WTC11 (cell line): Measurements from ENCODE around the gene FBXO3. TPM values are rescaled to one million over a fixed set of nuclear protein-coding genes. Genes with fewer than 3 reads are reported as not detected.

Experiments
- ATAC-seq: fragments of 200-7000 bp; cut with Tn5 transposase; 2 replicates; pipeline ENCODE4 v1.10.0; 2021; ENCODE audit warnings: mild to moderate bottlenecking, moderate library complexity
- CTCF ChIA-PET: fragments of 300-600 bp; sonication (Branson Sonifier 250); formaldehyde crosslinking; loops from one replicate; lab custom pipeline; 2021; ENCODE audit warnings: antibody characterized with exemption; lab: Charles Lee
- POLR2A ChIA-PET: fragments of 350-600 bp; sonication (Branson Sonifier 250); formaldehyde crosslinking; loops from one replicate; lab custom pipeline; 2021; ENCODE audit warnings: antibody characterized with exemption; lab: Charles Lee
- DNase-seq: peaks from one replicate; pipeline ENCODE4 v3.0.0; 2021; ENCODE audit warnings: low spot score
- H3K27ac Mint-ChIP-seq: 2 replicates; pipeline ENCODE4 v1.8.0; 2021; ENCODE audit warnings: mixed read lengths
- H3K27me3 Mint-ChIP-seq: 2 replicates; pipeline ENCODE4 v1.8.0; 2021; ENCODE audit warnings: low read depth, mild to moderate bottlenecking, moderate library complexity, mixed read lengths
- H3K36me3 Mint-ChIP-seq: 2 replicates; pipeline ENCODE4 v1.8.0; 2021; ENCODE audit warnings: mixed read lengths
- H3K4me1 Mint-ChIP-seq: 2 replicates; pipeline ENCODE4 v1.8.0; 2022; ENCODE audit warnings: mixed read lengths
- H3K4me3 Mint-ChIP-seq: 2 replicates; pipeline ENCODE4 v1.8.0; 2021; ENCODE audit warnings: mild to moderate bottlenecking, moderate library complexity, mixed read lengths
- H3K9me3 Mint-ChIP-seq: 2 replicates; pipeline ENCODE4 v1.8.0; 2021; ENCODE audit warnings: mixed read lengths
- ATF1 ChIP-seq: sonication (generic); formaldehyde crosslinking; IDR thresholded peaks from 2 replicates; pipeline ENCODE4 v1.8.1; 2023; ENCODE audit warnings: mild to moderate bottlenecking, moderate library complexity, missing genetic modification reagents
- ATF2 ChIP-seq: sonication (generic); formaldehyde crosslinking; IDR thresholded peaks from 2 replicates; pipeline ENCODE4 v1.8.1; 2022; ENCODE audit warnings: low read depth, missing genetic modification reagents, borderline replicate concordance
- FOXK1 ChIP-seq: sonication (generic); formaldehyde crosslinking; IDR thresholded peaks from 2 replicates; pipeline ENCODE4 v1.8.0; 2022; ENCODE audit warnings: mild to moderate bottlenecking, moderate library complexity, missing genetic modification reagents
- GRHL2 ChIP-seq: fragments of 250-450 bp; sonication (Bioruptor Pico); IDR thresholded peaks from 2 replicates; pipeline ENCODE4 v1.8.0; 2022; ENCODE audit warnings: mild to moderate bottlenecking, moderate library complexity; ENCODE audit not compliant: insufficient replicate concordance, severe bottlenecking
- MXD4 ChIP-seq: fragments of 250-450 bp; sonication (Bioruptor Pico); IDR thresholded peaks from 2 replicates; pipeline ENCODE4 v1.8.0; 2021; ENCODE audit warnings: mild to moderate bottlenecking, moderate library complexity, borderline replicate concordance
- NR3C1 ChIP-seq: sonication (generic); formaldehyde crosslinking; conservative IDR thresholded peaks from 2 replicates; pipeline ENCODE4 v1.8.1; 2023; ENCODE audit warnings: low read depth, mild to moderate bottlenecking, missing genetic modification reagents
- OVOL2 ChIP-seq: fragments of 250-450 bp; sonication (Bioruptor Pico); IDR thresholded peaks from 2 replicates; pipeline ENCODE4 v1.9.0; 2021; ENCODE audit warnings: mild to moderate bottlenecking, borderline replicate concordance
- SMAD3 ChIP-seq: sonication (generic); formaldehyde crosslinking; IDR thresholded peaks from 2 replicates; pipeline ENCODE4 v1.8.0; 2022; ENCODE audit warnings: missing genetic modification reagents, mild to moderate bottlenecking, borderline replicate concordance
- TCF7 ChIP-seq: sonication (generic); formaldehyde crosslinking; IDR thresholded peaks from 2 replicates; pipeline ENCODE4 v1.8.0; 2022; ENCODE audit warnings: mild to moderate bottlenecking, low read depth, missing genetic modification reagents, moderate library complexity
- total RNA-seq: library from RNA; stranded (reverse); gene quantifications from 3 replicates; pipeline ENCODE4 v1.2.3, GENCODE V29; 2021
- TF ChIP-seq, protein P1 (sequence below): sonication (generic); formaldehyde crosslinking; conservative IDR thresholded peaks from 2 replicates; pipeline ENCODE4 v1.8.1; 2023; ENCODE audit warnings: mild to moderate bottlenecking, low read depth, missing genetic modification reagents, moderate library complexity
- TF ChIP-seq, protein P2 (sequence below): sonication (generic); formaldehyde crosslinking; IDR thresholded peaks from 2 replicates; pipeline ENCODE4 v1.8.1; 2022; ENCODE audit warnings: mild to moderate bottlenecking, moderate library complexity, missing genetic modification reagents
- TF ChIP-seq, protein P3 (sequence below): fragments of 250-450 bp; sonication (Bioruptor Pico); conservative IDR thresholded peaks from 2 replicates; pipeline ENCODE4 v1.9.0; 2021; ENCODE audit warnings: mild to moderate bottlenecking
- TF ChIP-seq, protein P4 (sequence below): sonication (generic); formaldehyde crosslinking; IDR thresholded peaks from 2 replicates; pipeline ENCODE4 v1.8.0; 2022; ENCODE audit warnings: mild to moderate bottlenecking, missing genetic modification reagents
- TF ChIP-seq, protein P5 (sequence below): fragments of 250-450 bp; sonication (Bioruptor Pico); IDR thresholded peaks from 2 replicates; pipeline ENCODE4 v1.9.0; 2021; ENCODE audit warnings: mild to moderate bottlenecking
- TF ChIP-seq, protein P6 (sequence below): sonication (generic); formaldehyde crosslinking; IDR thresholded peaks from 2 replicates; pipeline ENCODE4 v1.8.0; 2022; ENCODE audit warnings: mild to moderate bottlenecking, missing genetic modification reagents
- TF ChIP-seq, protein P7 (sequence below): sonication (generic); formaldehyde crosslinking; IDR thresholded peaks from 2 replicates; pipeline ENCODE4 v1.8.1; 2023; ENCODE audit warnings: mild to moderate bottlenecking, missing genetic modification reagents, moderate library complexity

Gene FBXO3
- total RNA-seq, 1 experiment from 2014 or later = 14.5 TPM

DNA sequence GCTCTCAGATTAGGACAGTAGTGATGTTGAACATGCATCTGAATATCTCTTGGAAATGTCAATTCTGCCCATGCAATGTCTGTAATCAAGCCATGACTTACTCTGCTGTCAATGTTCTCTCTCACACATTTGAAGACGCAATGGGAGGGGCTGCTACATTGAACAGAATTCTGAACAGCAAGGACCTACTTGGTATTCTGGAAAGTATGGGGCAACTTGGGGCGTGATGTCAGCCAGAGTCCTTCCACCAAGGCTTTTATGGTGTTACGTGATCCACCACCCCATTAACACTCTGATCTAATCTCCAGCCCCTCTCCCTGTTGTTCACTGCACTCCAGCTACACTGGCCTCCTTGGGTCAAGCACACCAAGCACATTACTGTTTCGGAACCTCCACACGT lies 31.0 kb downstream of the FBXO3 start:
- POLR2A ChIA-PET = no interaction called here

GRCh38 chr11:33742249-33742851 lies 32.0 kb downstream of the FBXO3 start:
- no peak for DNase-seq
- POLR2A ChIA-PET = no interaction called here
- no peaks in the 10 kb centered on the region for H3K36me3 Mint-ChIP-seq
- H3K4me1 Mint-ChIP-seq = no peaks in the 10 kb centered on the region
- no peaks in the 10 kb centered on the region for H3K9me3 Mint-ChIP-seq
- H3K27me3 Mint-ChIP-seq = no peaks in the 10 kb centered on the region
- no peak for ATAC-seq
- no peak overlapping the region for H3K27ac Mint-ChIP-seq
- no peak overlapping the region for H3K4me3 Mint-ChIP-seq
- CTCF ChIA-PET = interaction anchor here (0.6 to 1.9 kb wide), 20 partner anchors 11 to 576 kb away, joined by 3 to 22 read pairs (median 4); partner anchors contain the start of gene C11orf91
- TF ChIP-seq ATF2 (CRISPR knock-in tag) (no peak), SMAD3 (no peak), MXD4 (CRISPR knock-in tag) (no peak), TCF7 (no peak), GRHL2 (CRISPR knock-in tag) (no peak), NR3C1 (CRISPR knock-in tag) (no peak), ATF1 (no peak)
- TF ChIP-seq, protein P1, sequence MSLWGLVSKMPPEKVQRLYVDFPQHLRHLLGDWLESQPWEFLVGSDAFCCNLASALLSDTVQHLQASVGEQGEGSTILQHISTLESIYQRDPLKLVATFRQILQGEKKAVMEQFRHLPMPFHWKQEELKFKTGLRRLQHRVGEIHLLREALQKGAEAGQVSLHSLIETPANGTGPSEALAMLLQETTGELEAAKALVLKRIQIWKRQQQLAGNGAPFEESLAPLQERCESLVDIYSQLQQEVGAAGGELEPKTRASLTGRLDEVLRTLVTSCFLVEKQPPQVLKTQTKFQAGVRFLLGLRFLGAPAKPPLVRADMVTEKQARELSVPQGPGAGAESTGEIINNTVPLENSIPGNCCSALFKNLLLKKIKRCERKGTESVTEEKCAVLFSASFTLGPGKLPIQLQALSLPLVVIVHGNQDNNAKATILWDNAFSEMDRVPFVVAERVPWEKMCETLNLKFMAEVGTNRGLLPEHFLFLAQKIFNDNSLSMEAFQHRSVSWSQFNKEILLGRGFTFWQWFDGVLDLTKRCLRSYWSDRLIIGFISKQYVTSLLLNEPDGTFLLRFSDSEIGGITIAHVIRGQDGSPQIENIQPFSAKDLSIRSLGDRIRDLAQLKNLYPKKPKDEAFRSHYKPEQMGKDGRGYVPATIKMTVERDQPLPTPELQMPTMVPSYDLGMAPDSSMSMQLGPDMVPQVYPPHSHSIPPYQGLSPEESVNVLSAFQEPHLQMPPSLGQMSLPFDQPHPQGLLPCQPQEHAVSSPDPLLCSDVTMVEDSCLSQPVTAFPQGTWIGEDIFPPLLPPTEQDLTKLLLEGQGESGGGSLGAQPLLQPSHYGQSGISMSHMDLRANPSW (CRISPR knock-in tag) = no peak
- TF ChIP-seq, protein P2, sequence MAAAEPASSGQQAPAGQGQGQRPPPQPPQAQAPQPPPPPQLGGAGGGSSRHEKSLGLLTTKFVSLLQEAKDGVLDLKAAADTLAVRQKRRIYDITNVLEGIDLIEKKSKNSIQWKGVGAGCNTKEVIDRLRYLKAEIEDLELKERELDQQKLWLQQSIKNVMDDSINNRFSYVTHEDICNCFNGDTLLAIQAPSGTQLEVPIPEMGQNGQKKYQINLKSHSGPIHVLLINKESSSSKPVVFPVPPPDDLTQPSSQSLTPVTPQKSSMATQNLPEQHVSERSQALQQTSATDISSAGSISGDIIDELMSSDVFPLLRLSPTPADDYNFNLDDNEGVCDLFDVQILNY = no peak
- TF ChIP-seq, protein P3, sequence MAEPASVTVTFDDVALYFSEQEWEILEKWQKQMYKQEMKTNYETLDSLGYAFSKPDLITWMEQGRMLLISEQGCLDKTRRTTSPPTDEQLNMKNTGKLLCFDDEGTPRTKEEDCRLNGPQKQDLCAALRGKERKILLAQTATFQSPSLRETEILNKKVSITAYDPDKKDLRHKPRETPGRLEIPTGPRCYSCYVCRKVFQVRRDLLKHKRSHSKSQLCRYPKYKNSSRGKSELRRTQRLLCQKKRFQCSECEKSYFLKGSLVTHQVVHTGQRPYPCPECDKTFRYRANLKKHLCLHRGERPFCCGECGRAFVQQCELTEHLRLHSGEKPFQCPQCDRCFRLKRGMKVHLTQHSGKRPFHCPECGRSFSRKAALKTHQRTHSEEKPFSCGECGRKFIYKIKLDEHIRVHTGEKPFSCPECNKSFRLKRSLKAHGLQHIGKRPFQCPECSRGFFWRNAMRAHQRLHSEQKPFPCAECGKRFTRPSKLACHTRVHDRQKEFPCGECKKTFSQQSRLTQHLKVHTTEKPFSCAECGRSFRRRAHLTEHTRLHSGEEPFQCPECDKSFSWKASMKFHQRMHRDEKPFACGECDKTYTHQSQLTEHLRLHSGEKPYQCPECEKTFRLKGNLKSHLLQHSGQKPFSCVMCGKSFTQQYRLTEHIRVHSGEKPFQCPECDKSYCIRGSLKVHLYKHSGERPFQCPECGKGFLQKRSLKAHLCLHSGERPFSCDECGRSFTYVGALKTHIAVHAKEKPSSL (CRISPR knock-in tag) = no peak
- TF ChIP-seq, protein P4, sequence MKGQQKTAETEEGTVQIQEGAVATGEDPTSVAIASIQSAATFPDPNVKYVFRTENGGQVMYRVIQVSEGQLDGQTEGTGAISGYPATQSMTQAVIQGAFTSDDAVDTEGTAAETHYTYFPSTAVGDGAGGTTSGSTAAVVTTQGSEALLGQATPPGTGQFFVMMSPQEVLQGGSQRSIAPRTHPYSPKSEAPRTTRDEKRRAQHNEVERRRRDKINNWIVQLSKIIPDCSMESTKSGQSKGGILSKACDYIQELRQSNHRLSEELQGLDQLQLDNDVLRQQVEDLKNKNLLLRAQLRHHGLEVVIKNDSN (CRISPR knock-in tag) = no peak

More for the DNA sequence above, 31.0 kb downstream of the FBXO3 start:
- no peaks in the 10 kb centered on the region for H3K27me3 Mint-ChIP-seq
- DNase-seq (no peak), ATAC-seq (no peak)
- TF ChIP-seq, protein P5, sequence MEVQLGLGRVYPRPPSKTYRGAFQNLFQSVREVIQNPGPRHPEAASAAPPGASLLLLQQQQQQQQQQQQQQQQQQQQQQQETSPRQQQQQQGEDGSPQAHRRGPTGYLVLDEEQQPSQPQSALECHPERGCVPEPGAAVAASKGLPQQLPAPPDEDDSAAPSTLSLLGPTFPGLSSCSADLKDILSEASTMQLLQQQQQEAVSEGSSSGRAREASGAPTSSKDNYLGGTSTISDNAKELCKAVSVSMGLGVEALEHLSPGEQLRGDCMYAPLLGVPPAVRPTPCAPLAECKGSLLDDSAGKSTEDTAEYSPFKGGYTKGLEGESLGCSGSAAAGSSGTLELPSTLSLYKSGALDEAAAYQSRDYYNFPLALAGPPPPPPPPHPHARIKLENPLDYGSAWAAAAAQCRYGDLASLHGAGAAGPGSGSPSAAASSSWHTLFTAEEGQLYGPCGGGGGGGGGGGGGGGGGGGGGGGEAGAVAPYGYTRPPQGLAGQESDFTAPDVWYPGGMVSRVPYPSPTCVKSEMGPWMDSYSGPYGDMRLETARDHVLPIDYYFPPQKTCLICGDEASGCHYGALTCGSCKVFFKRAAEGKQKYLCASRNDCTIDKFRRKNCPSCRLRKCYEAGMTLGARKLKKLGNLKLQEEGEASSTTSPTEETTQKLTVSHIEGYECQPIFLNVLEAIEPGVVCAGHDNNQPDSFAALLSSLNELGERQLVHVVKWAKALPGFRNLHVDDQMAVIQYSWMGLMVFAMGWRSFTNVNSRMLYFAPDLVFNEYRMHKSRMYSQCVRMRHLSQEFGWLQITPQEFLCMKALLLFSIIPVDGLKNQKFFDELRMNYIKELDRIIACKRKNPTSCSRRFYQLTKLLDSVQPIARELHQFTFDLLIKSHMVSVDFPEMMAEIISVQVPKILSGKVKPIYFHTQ (CRISPR knock-in tag) = no peak
- TF ChIP-seq FOXK1 (no peak), OVOL2 (no peak)
- TF ChIP-seq, protein P3 (CRISPR knock-in tag) = no peak
- TF ChIP-seq, protein P6, sequence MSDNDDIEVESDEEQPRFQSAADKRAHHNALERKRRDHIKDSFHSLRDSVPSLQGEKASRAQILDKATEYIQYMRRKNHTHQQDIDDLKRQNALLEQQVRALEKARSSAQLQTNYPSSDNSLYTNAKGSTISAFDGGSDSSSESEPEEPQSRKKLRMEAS = no peak
- TF ChIP-seq, protein P7, sequence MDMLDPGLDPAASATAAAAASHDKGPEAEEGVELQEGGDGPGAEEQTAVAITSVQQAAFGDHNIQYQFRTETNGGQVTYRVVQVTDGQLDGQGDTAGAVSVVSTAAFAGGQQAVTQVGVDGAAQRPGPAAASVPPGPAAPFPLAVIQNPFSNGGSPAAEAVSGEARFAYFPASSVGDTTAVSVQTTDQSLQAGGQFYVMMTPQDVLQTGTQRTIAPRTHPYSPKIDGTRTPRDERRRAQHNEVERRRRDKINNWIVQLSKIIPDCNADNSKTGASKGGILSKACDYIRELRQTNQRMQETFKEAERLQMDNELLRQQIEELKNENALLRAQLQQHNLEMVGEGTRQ (CRISPR knock-in tag) = no peak
- H3K27ac Mint-ChIP-seq = no peak overlapping the region
- CTCF ChIA-PET = interaction anchor here (1.2 to 1.9 kb wide), 7 partner anchors 10 to 62 kb away, joined by 3 to 22 read pairs (median 5); partner anchors contain the start of gene C11orf91
- H3K4me1 Mint-ChIP-seq = no peaks in the 10 kb centered on the region
- no peaks in the 10 kb centered on the region for H3K36me3 Mint-ChIP-seq
- no peaks in the 10 kb centered on the region for H3K9me3 Mint-ChIP-seq
- H3K4me3 Mint-ChIP-seq = no peak overlapping the region
